GM18508 (cell line): ENCODE data around the gene EBF4.
"Not testable (repeated sequence)": the region's sequence is repeated elsewhere in the genome, so short reads cannot be mapped to it uniquely, and the experiment has no call there.

Experiments
- ATAC-seq: cut with Tn5 transposase; IDR thresholded peaks from one replicate; pipeline ENCODE4 v1.9.1; 2021; ENCODE audit warnings: moderate number of reproducible peaks; ENCODE audit not compliant: insufficient read depth, unreplicated experiment

EBF4 gene

DNA sequence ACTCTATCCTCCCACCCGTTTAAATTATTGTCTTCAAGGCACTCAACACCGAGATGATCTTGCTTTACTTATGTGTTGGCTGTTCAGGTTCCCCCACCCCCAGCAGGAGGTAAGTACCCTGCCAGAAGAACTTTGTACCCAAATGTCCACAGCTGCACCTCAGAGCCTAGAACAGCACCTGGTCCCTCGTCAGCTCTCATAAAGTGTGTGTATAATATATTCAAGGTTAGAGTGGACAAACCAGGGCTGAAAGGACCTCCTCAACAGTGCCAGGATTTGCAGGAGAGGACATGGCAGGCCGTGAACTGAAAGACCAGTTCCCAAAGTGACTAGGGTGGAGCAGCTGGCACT is 113.7 kb downstream of the EBF4 start:
- no peak for ATAC-seq

DNA sequence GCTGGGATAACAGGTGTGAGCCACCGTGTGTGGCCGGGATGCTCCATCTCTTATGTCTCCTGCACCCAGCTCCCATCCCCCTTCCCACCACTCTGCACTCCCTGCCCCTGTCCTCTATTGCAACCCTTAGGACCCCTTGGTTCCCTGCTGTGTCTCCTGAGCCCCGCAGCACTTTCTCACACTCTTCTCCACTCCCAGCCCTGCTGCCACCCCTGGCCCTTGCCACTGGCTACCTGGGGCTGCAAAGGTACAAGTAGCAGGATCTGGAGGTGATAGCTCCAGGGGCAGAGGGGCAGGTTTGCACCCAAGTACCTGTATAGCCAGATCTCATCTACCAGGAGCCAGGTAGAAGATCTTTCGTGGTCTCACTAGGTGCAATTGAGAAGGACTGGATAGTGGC is 114.4 kb downstream of the EBF4 start:
- ATAC-seq = no peak

DNA sequence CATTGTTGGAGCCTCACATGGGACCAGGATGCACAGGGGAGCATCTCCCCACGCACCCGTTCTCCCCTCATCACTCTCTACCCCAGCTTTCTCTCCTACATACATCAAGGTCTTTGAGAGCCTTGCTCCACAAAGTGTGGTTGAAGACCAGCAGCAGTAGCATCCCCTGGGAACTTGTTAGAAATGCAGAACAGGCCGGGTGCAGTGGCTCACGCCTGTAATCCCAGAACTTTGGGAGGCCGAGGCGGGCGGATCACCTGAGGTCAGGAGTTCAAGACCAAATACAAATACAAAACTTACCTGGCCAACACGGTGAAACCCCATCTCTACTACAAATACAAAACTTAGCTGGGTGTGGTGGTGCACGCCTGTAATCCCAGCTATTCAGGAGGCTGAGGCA is 115.3 kb downstream of the EBF4 start:
- ATAC-seq = not testable (repeated sequence)

DNA sequence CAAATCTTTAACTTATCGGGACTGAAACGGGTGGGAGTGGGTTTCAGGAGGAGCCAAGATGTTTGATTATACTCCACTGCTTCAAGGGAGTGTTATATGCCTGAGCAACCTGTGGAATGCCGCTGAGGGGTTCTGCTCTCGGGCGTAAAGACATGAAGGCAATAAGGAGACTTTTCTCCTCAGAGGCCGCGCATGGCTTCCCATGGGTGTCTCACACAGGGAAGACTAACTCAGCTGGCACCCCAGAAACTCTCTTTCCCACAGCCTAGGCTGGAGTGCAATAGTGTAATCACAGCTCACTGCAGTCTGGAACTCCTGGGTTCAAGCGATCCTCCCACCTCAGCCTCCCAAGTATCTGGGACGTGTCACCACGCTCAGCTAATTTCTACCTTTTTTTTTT is 117.1 kb downstream of the EBF4 start:
- no peak for ATAC-seq
